ENCODE data around the gene MRAP2.
"Not testable (repeated sequence)": the region's sequence is repeated elsewhere in the genome, so short reads cannot be mapped to it uniquely, and the experiment has no call there.

Gene MRAP2

GRCh38 chr6:84081222-84081621 lies 47.6 kb downstream of the MRAP2 start:
- no peak for DNase-seq

GRCh38 chr6:84082689-84083265 lies 49.2 kb downstream of the MRAP2 start:
- DNase-seq: no peak

GRCh38 chr6:84084705-84085104 lies 51.1 kb downstream of the MRAP2 start:
- DNase-seq: not testable (repeated sequence)

- DNase-seq: no peak
These were observed 52.5 kb downstream of the MRAP2 start for GRCh38 chr6:84086056-84086455.

- DNase-seq: no peak
These were observed 53.2 kb downstream of the MRAP2 start for GRCh38 chr6:84086545-84087429.

- DNase-seq: no peak
These were observed 55.5 kb downstream of the MRAP2 start for GRCh38 chr6:84089081-84089480.

- DNase-seq: no peak
These were observed 56.0 kb downstream of the MRAP2 start for GRCh38 chr6:84089552-84089951.

- DNase-seq: no peak
These were observed 60.2 kb downstream of the MRAP2 start for GRCh38 chr6:84093441-84094435.

GRCh38 chr6:84095156-84095555 lies 61.6 kb downstream of the MRAP2 start:
- no peak for DNase-seq

- no peak for DNase-seq
These were observed 69.5 kb downstream of the MRAP2 start for GRCh38 chr6:84103029-84103428.

- DNase-seq: not testable (repeated sequence)
These were observed 71.8 kb downstream of the MRAP2 start for GRCh38 chr6:84105215-84105924.

GRCh38 chr6:84107495-84107894 lies 73.9 kb downstream of the MRAP2 start:
- no peak for DNase-seq

- DNase-seq: not testable (repeated sequence)
These were observed 77.8 kb downstream of the MRAP2 start for GRCh38 chr6:84111351-84111750.

- DNase-seq: not testable (repeated sequence)
These were observed 81.5 kb downstream of the MRAP2 start for GRCh38 chr6:84114933-84115594.

- no peak for DNase-seq
These were observed 84.6 kb downstream of the MRAP2 start for GRCh38 chr6:84118191-84118590.

- no peak for DNase-seq
These were observed 85.7 kb downstream of the MRAP2 start for GRCh38 chr6:84119277-84119676.

- no peak for DNase-seq
These were observed 89.6 kb downstream of the MRAP2 start for GRCh38 chr6:84123186-84123585.

- DNase-seq: not testable (repeated sequence)
These were observed 96.0 kb downstream of the MRAP2 start for GRCh38 chr6:84129588-84129987.

- not testable (repeated sequence) for DNase-seq
These were observed 99.8 kb downstream of the MRAP2 start for GRCh38 chr6:84133385-84133784.

- DNase-seq: no peak
These were observed 101.7 kb downstream of the MRAP2 start for GRCh38 chr6:84135291-84135690.

GRCh38 chr6:84136364-84137050 lies 102.9 kb downstream of the MRAP2 start:
- DNase-seq: no peak

Data from COR-L47 (cell line).